AG09309 (cell line): ENCODE measurements around the gene CMTM7.

Experiments used
- DNase-seq: peaks from one replicate; pipeline ENCODE4 v3.0.0-alpha.2; 2010; ENCODE audit warnings: low read depth
- H3K4me3 ChIP-seq: 2 replicates; pipeline ENCODE4 v1.5.1; 2011; ENCODE audit warnings: mild to moderate bottlenecking, low read depth, low read length, moderate library complexity; ENCODE audit not compliant: control insufficient read depth
- CTCF ChIP-seq: IDR thresholded peaks from 2 replicates; pipeline ENCODE4 v1.5.1; 2011; ENCODE audit warnings: mild to moderate bottlenecking, low read depth, low read length, inconsistent platforms; ENCODE audit not compliant: insufficient read depth, control insufficient read depth; ENCODE audit errors: missing control alignments

Gene CMTM7

GRCh38 chr3:32421185-32421584 is 29.5 kb downstream of the CMTM7 start:
- TF ChIP-seq CTCF = no peak
- DNase-seq = no peak
- H3K4me3 ChIP-seq = no peak overlapping the region

- no peak for TF ChIP-seq CTCF
- no peak overlapping the region for H3K4me3 ChIP-seq
- DNase-seq = peak; percentile 52
Measured at GRCh38 chr3:32421991-32422859, 30.6 kb downstream of the CMTM7 start.

- no peak for TF ChIP-seq CTCF
- H3K4me3 ChIP-seq = no peak overlapping the region
- DNase-seq = no peak
Measured at GRCh38 chr3:32422943-32423342, 31.3 kb downstream of the CMTM7 start.

- H3K4me3 ChIP-seq = no peak overlapping the region
- DNase-seq = no peak
- no peak for TF ChIP-seq CTCF
Measured at GRCh38 chr3:32423534-32423933, 31.9 kb downstream of the CMTM7 start.

GRCh38 chr3:32423956-32424557 is 32.4 kb downstream of the CMTM7 start:
- DNase-seq = no peak
- no peak for TF ChIP-seq CTCF
- no peak overlapping the region for H3K4me3 ChIP-seq

- H3K4me3 ChIP-seq = no peak overlapping the region
- TF ChIP-seq CTCF = no peak
- DNase-seq = no peak
Measured at GRCh38 chr3:32424581-32425250, 33.1 kb downstream of the CMTM7 start.
